Fibroblast of pulmonary artery (primary cell): ENCODE measurements around the gene ARID1B.

Source experiments
- DNase-seq: peaks from one replicate; pipeline ENCODE4 v3.0.0-alpha.2; 2010; ENCODE audit warnings: low read depth
- H3K4me3 ChIP-seq: replicated peaks from 2 replicates; pipeline ENCODE4 v1.5.1; 2011; ENCODE audit warnings: low read depth, mild to moderate bottlenecking, control low read depth, low read length, moderate library complexity
- TF ChIP-seq, protein P1 (sequence below): IDR thresholded peaks from 2 replicates; pipeline ENCODE4 v1.5.1; 2011; ENCODE audit warnings: mild to moderate bottlenecking, control low read depth, low read length, inconsistent platforms; ENCODE audit errors: missing control alignments

The ARID1B gene

DNA sequence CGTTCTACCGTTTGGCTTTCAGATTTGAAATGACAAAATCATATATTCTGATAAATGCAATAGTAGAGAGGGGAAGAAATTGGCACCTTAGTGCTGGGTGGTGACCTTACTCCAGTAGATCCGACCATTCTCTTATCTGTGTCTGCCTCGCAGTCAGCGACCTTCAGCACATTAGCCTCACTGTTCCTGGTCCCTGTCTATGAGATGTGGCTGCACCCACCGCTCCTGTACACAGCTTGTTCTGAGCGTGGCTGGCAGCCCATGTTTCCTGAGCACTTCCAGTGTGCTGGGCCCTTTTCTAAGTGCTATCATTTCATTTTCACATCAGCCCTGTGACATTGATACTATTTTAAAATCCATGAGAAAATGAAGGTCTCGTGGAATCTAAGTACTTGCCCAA is 408.0 kb downstream of the ARID1B start:
- TF ChIP-seq, protein P1, sequence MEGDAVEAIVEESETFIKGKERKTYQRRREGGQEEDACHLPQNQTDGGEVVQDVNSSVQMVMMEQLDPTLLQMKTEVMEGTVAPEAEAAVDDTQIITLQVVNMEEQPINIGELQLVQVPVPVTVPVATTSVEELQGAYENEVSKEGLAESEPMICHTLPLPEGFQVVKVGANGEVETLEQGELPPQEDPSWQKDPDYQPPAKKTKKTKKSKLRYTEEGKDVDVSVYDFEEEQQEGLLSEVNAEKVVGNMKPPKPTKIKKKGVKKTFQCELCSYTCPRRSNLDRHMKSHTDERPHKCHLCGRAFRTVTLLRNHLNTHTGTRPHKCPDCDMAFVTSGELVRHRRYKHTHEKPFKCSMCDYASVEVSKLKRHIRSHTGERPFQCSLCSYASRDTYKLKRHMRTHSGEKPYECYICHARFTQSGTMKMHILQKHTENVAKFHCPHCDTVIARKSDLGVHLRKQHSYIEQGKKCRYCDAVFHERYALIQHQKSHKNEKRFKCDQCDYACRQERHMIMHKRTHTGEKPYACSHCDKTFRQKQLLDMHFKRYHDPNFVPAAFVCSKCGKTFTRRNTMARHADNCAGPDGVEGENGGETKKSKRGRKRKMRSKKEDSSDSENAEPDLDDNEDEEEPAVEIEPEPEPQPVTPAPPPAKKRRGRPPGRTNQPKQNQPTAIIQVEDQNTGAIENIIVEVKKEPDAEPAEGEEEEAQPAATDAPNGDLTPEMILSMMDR: no peak
- no peak for DNase-seq
- no peak overlapping the region for H3K4me3 ChIP-seq

DNA sequence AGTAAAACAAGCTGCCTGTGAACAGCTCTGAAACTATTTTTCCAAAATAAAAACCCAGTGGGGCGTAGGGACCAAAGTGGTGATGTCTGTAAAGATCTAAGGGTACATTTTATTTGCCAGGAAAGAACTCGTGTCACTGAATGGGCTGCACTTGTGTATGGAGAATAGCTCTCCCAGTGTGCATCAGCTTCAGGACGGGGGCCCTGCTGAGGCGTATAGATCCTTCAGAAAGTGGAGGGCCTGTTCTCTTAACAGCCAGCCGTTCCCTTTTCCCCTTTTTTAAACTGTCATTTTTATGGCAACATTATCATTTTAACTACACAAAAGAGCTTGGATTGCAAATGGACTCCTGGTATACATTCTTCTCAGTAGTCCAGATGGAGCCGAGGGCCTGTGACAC is 408.8 kb downstream of the ARID1B start:
- TF ChIP-seq, protein P1: no peak
- no peak for DNase-seq
- no peak overlapping the region for H3K4me3 ChIP-seq

DNA sequence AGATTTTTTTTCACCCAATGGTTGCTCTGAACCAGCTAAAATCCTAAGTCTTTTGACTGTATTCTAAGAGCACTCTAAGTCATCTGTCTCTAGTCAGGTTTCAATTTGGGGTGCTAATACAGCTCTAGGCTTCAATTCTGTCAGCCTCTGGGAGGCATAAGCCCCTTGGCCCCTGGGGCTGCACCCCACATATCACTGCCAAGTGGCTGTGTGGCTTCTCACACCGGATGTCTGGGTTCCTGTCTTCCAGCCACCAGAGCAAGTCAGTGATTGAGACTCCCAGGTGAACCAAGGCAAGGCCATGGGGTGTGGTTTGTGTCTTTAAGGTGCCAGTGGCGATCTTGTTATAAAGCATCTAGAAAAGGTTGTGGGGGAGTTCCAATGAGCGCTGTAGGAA is 409.6 kb downstream of the ARID1B start:
- H3K4me3 ChIP-seq: no peak overlapping the region
- TF ChIP-seq, protein P1: no peak
- DNase-seq: no peak

DNA sequence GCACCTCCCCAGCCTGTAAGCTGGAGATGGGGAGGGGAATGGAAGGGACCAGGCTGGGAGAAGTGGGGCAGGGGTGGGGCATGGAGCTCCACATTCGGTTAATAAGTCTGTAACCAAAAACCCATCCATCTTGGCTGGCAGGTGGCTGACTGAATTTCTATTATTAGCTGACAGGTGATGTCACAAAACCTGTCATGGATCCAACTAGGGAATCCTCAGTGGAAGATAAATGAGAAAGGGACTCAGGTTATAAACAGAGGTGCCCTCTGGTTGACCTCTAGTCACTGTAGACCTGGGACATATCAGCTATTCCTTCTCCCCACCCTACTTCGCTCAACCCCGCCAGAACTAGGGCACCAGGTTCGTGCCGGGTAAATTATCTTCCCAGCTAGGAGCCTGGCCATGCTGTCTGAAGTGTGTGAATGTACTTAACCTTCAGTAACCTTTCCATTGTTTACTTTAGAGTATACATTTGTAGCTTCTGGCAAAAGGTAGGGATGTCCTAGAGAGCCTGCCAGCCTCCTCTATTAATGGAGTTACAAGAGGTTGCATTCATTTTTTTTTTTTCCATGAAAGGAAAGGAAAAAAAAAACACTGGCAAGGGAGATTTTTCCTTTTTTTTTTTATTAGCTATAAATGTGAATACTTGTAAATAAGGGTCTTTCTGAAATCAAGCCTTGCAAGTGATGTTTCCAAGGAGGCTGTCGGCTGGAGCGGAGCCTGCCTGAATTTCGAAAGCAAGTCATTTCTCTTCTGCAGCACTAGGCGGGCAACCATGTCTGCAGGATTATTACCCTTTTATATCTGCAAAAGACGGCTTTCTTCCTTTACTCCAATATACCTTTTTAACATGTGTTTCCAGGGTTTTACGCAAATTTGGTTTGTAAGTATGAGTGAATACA is 410.3 kb downstream of the ARID1B start:
- TF ChIP-seq, protein P1: no peak
- no peak overlapping the region for H3K4me3 ChIP-seq
- DNase-seq: no peak

DNA sequence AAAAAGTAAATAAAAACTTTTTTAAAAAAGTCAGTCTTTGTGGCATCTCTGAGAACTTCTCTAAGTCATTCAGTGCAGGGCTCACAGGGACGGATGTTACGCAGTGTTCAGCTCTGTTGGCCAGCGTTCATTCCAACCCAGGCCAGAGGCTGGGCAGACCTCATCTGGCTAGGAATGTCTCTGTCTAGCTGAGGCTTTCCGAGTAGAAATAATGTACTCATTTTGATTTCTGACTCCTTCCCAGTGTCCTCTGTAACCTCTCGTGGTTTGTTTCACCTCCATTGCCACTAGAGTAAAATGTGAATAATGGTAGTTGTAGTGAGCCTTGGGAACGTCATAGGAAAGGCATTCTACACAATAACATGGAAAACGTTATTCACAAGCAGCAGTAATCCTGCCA is 411.0 kb downstream of the ARID1B start:
- H3K4me3 ChIP-seq: no peak overlapping the region
- peak; percentile 12 for DNase-seq
- TF ChIP-seq, protein P1: no peak

DNA sequence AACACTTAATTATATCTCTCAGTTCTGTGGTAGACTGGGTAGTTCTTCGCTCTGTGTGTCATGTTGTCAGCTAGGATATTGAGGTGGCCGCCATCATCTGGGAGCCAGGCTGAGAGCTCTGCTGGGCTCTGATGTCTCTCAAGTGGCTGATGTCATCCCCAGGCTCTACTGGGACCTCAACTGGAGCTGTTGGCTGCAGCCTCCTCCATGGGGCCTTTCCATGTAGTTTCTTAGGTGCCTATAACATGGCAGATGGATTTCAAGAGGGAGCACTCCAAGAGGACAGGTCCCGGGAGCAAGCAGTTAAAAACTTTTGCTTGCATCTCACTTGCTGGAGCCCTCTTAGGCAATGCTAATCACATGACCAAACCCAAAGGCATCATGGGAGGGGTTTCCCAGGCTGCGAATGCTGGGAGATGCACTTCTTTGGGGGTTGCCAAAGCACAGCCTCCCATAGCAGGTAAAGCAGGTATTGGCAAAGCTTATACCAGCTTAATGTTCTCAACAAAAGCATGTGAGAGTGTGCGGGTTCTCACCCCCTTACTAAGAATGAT is 416.3 kb downstream of the ARID1B start:
- no peak overlapping the region for H3K4me3 ChIP-seq
- DNase-seq: no peak
- TF ChIP-seq, protein P1: no peak
